GM19468 (cell line): ENCODE results near the gene ACVR2A.

ENCODE experiments used
- ATAC-seq: cut with Tn5 transposase; IDR thresholded peaks from one replicate; pipeline ENCODE4 v1.9.1; 2021; ENCODE audit warnings: mild to moderate bottlenecking, moderate library complexity, moderate number of reproducible peaks; ENCODE audit not compliant: unreplicated experiment; ENCODE audit errors: extremely low read depth

Gene ACVR2A

DNA sequence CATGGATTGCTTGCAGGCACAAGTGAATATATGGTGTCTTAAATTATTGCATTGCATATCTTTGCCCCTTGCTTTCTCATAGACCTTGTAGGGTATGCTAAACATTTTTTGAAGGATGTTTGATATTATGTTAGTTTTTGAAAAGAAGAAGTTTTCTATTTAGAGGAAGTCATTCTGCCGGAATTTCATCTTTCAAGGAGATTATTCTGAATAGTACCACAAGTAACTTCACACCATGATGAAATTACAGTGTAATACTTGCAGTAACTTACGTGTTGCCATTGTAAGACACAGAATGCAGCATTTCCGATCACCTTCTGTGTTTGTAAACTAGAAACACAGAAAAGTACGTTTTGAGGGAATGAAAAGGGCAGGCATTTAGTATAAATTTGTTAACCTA, 71.9 kb downstream of the ACVR2A start:
- ATAC-seq: no peak

DNA sequence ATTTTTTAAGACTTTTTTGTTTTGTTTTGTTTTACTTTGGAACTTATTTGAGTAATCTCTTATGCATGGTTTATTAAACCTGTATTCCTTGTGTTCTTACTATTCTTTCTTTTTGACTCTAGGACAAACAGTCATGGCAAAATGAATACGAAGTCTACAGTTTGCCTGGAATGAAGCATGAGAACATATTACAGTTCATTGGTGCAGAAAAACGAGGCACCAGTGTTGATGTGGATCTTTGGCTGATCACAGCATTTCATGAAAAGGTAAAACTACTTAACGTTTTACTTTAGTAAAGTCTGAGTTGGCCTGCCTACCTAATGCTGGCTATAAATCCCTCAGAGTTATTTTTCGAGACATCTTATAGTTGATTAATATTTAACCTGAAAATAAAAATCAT, 72.3 kb downstream of the ACVR2A start:
- no peak for ATAC-seq

DNA sequence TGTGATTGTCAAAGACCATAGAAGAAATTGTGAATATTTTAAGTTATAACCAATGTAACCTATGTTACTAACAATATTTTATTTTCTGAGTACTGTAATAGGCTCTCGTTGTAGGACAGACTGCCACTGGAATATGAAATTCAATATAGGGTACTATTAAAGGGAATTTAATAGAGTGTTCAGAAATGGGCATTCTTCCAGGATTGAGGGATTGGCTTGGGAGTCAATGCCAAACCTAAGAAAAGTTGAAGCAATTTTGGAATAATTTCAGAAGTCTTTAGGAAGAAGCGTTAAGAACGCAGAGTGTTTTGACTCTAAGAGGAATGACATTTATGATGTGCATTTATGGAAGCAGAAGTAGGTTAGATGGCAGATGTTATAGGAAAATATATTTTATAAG, 79.0 kb downstream of the ACVR2A start:
- ATAC-seq: no peak

DNA sequence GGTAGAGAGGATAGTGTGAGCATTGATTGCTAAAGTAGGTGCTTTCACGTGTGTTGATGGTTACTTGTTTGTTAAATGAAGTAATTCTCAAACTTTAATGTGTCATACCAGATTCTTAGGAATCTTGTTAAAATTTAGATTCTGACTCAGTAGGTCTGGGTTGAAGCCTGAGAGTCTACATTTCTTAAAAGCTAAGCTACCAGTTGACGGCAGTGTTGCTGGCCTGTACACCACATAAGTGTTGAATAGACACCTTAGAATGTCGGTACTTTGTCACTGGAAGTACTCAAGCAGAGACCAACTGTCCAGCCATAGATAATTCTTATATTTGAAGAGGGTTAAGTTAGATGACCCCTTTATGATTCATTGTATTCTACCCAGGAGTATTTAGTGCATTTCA, 79.8 kb downstream of the ACVR2A start:
- ATAC-seq: no peak

DNA sequence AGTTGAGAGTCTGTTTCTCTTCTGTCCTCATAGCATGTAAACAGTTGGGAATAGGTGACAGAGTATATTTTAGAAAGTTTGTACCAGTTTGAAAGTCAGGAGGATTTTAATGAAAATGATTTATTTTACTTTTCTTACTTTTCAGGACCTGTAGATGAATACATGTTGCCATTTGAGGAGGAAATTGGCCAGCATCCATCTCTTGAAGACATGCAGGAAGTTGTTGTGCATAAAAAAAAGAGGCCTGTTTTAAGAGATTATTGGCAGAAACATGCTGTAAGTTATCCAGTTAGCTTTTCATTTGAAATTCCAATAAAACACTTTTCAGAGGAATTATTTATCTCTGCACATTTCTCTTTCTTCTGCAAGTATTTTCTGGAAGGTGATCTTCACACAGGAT, 81.1 kb downstream of the ACVR2A start:
- ATAC-seq: no peak

DNA sequence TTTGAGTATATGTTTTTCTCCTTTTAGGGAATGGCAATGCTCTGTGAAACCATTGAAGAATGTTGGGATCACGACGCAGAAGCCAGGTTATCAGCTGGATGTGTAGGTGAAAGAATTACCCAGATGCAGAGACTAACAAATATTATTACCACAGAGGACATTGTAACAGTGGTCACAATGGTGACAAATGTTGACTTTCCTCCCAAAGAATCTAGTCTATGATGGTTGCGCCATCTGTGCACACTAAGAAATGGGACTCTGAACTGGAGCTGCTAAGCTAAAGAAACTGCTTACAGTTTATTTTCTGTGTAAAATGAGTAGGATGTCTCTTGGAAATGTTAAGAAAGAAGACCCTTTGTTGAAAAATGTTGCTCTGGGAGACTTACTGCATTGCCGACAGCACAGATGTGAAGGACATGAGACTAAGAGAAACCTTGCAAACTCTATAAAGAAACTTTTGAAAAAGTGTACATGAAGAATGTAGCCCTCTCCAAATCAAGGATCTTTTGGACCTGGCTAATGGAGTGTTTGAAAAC, 82.3 kb downstream of the ACVR2A start:
- ATAC-seq: no peak

DNA sequence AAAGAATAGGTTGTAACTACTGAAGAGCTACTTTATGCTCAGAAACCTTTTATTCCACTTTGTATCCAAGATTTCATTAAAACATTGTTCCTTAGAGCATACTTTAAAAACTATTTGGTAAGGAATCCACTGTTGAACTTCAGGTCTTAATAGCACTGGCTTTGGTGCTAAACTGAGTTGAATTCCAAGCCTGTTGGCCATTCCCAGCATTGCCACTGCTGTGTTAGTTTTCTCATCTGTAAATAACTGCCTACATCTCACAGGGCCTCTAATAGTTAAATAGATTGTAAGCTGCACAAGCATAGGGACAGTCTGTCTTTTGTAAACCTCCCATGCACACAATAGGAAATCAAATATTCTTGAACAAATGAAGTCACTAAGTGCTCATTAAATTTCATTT, 89.1 kb downstream of the ACVR2A start:
- ATAC-seq: no peak

DNA sequence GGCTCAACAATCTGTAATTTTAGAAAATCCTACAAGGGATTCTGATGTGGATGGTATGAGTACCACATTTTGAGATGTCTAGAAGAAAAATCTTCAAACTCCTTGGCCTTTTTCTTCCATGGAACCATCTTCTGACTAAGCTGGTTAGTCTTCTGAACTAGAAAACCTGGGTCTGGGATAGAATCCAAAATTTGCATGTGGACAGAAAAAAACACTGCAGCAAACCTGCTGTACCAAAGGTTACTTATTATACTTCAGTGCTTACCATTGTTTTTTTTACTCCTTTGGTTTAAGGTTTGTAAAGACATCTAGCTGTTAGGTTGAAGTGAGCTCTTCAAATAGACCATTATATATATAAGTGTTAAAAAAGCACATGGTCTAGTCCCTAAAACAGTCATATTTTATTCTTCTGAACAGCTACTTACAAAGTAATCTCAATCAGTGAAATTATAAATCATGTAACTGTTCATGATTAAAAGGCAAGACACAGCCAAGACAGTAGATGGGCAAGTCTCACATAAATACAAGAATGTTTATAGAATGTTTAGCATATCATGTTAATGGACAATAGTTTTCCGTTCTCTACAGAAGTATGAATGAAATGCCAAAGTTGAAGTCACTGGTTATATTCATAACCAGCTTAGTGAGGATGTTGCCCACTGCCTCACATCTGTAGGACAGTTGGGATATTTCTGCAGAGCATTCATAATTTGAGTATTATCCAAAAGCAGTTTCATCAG, 90.2 kb downstream of the ACVR2A start:
- ATAC-seq: no peak

DNA sequence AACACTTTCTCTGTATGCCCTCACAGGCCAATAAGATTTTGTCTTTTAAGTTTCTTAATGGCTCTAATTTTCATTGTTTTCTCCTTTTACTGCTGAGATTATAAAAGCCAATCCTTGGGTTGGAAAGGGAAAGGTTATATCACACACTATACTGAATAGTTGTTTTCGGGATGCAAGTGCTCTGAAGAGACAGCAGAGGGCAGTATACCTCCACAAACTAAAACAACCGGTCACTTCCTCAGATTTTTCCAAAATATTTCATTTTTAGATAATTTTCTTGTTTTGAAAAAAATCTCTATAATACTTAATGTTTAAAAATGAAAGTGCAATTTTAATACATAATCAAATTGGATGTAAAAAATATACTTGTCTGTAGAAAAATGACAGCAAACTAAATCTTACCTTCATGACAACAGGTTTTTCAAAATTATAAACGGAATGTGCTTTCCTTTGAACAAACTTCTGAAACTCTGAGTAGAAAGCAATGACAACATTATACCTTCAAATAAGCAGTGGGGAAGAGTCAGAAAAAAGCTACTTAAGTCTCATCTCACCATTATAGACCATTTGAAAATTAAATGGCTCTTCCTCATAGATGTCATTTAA, 93.0 kb downstream of the ACVR2A start:
- no peak for ATAC-seq

DNA sequence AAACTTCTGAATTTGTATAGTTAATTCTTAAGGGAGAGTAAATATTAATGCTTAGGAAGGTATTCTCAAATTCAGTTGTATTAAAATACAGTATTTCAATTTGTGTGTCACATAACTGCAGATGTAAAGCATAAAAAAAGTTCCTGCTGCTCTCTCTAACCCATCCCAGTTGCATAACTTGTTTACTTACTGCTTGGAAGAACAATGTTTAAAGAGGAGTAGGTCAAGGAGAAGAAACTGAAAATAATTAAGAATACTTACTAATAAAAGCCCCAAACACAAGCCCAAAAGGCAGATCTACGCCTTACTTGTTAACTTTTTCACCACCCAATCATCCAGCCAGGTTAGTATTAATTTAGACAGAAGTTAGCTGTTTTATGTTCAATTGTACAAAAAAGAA, 94.5 kb downstream of the ACVR2A start:
- no peak for ATAC-seq

DNA sequence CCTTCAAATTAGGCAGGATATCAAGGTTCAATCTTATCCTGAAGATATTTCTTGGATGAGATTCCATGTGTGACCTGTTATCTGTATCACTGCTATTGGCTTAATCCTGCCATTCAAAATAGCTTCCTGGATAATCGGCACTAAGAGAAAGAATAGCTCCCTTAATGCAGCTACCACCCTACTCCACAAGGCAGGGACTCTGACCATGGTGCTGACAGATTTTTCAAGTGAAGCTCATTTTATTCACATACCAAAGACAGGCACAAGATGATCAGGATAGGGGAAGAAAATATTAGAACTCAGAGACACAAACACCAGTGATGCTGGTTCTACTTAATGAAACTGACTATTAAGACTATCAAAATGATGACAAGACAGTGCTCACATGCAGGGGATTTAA, 100.8 kb downstream of the ACVR2A start:
- no peak for ATAC-seq

DNA sequence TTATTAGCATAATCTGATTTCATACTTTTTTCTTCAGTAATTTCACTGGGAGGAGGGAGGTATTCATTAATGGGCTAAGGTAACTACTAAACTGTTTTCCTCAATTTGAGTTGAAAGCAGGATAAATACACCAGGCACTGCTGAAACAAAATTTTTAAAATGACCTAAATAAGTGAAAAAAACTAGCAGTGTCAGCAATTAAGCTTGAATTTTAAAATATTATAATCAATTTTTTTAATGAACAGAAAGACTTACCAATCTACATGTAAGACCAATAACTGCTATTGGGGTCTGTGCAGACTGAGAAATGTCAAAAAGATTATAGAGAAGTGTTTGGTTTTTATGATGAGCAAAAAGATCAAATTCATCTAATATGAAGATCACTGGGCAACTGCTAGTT, 107.3 kb downstream of the ACVR2A start:
- ATAC-seq: no peak

DNA sequence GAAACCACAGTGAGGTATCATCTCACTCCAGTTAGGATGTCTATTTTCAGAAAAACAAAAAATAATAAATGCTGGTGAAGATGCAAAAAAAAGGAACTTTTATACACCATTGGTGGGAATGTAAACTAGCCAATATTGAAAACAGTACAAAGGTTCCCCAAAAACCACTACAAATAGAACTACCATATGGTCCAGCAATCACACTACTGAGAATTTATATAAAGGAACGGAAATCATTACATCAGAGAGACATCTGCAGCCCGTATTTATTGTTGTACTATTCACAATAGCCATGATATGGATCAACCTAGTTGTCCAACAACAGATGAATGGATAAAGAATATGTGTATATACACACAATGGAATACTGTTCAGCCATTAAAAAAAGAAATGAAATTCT, 123.7 kb downstream of the ACVR2A start:
- ATAC-seq: no peak

DNA sequence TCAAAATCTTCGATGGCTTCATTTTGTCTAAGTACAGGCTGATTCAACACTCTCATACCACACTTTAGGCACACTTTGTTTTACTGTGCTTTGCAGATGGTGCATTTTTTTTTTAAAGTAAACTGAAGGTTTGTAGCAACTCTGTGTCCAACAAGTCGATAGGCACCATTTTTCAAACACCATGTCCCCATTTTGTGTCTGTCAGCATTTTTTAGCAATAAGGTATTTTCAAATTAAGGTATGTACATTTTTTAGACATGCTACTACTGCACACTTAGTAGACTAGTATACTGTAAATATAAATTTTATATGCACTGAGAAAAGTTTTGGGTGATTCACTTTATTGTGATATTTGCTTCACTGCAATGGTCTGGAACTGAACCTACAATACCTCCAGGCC, 131.3 kb downstream of the ACVR2A start:
- ATAC-seq: no peak

DNA sequence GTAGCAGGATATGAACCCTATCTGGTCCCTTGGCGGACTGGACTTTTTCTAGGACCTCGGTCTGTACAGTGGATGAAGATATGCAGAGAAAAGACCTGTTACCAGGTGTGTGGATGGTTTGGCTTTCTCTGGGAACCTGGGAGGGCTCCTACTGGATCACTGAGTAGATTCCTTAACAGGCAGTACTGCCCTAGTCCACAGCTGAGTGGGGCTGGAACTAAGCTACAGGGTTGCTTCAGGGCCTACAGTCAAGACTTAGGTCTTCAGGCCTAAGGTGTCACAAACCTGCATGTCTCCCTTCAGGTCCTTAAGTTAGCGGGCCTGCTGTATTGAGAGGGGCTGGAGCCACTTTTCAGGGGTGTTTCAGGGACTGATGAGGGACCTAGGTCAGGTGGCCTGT, 132.8 kb downstream of the ACVR2A start:
- ATAC-seq: no peak
